HepG2 (cell line): ENCODE measurements around the gene WNT10A. TPM values are rescaled to one million over a fixed set of nuclear protein-coding genes. Genes with fewer than 3 reads are reported as not detected.

Source experiments
- ATAC-seq: fragments of 200-7000 bp; cut with Tn5 transposase; 3 replicates; pipeline ENCODE4 v1.9.1; 2020; ENCODE audit warnings: mild to moderate bottlenecking, moderate library complexity
- BruUV-seq: library from RNA; stranded (reverse); fragments of 400-500 nt; replicated peaks from 2 replicates; lab custom pipeline; 2021; lab: Mats Ljungman, UMichigan
- CTCF ChIA-PET: fragments of 300-600 bp; formaldehyde crosslinking; extraction: SDS; loops from one replicate; lab custom pipeline; 2021; ENCODE audit warnings: low total read pairs, inconsistent platforms, low intra/inter-chr PET ratio; lab: Yijun Ruan, JAX
- POLR2A ChIA-PET: fragments of 350-600 bp; sonication (Branson Sonifier 250); formaldehyde crosslinking; loops from one replicate; lab custom pipeline; 2020; ENCODE audit warnings: antibody characterized with exemption, inconsistent platforms; lab: Yijun Ruan, JAX
- DNase-seq: peaks from one replicate; pipeline ENCODE4 v3.0.0-alpha.2; 2015; ENCODE audit warnings: low spot score
- FAIRE-seq: peaks from 3 replicates; lab custom pipeline; 2011; peaks lifted over from hg19 to GRCh38; lab: Jason Lieb, UNC
- H2AFZ ChIP-seq: one replicate; pipeline ENCODE4 v1.6.1; 2011; ENCODE audit warnings: low read length, inconsistent platforms
- H3K27ac ChIP-seq: fragments of 300-600 bp; 3 replicates; pipeline ENCODE4 v1.8.0; 2011; ENCODE audit warnings: mixed run types, mild to moderate bottlenecking, mixed read lengths, low read length, inconsistent platforms; ENCODE audit not compliant: insufficient read depth; ENCODE audit errors: extremely low read length
- H3K27me3 ChIP-seq, 2 experiments: fragments of 200-600 bp in 1 of 2; 2 replicates in 1 of 2; 3 replicates in 1 of 2; pipeline versions ENCODE4 v1.6.0 to v1.8.0; 2011; ENCODE audit warnings: low read length in 2 of 2, mild to moderate bottlenecking in 2 of 2, moderate library complexity in 2 of 2, inconsistent platforms in 1 of 2; ENCODE audit not compliant: insufficient read depth in 2 of 2, control insufficient read depth in 1 of 2
- H3K36me3 ChIP-seq, 2 experiments: fragments of 200-600 bp in 1 of 2; replicated peaks in 1 of 2; 2 replicates in 1 of 2; 3 replicates in 1 of 2; pipeline versions ENCODE4 v1.5.1 to v1.8.0; 2011; ENCODE audit warnings: low read length in 2 of 2, inconsistent platforms in 1 of 2; ENCODE audit not compliant: insufficient read depth in 2 of 2, control insufficient read depth in 1 of 2
- H3K4me1 ChIP-seq: 2 replicates; pipeline ENCODE4 v1.5.1; 2012; ENCODE audit warnings: low read length, inconsistent platforms; ENCODE audit not compliant: insufficient read depth
- H3K4me2 ChIP-seq: 2 replicates; pipeline ENCODE4 v1.6.0; 2011; ENCODE audit warnings: low read depth, low read length, inconsistent platforms
- H3K4me3 ChIP-seq, 3 experiments: fragments of 200-600 bp in 1 of 3; sonication (generic), shearing (Covaris generic) in 1 of 3; replicated peaks in 1 of 3; 2 replicates each; pipeline ENCODE4 v1.5.1; 2011 to 2016; ENCODE audit warnings: low read length in 3 of 3, inconsistent platforms in 2 of 3, low read depth in 2 of 3, mild to moderate bottlenecking in 2 of 3, control low read depth in 1 of 3, mixed read lengths in 1 of 3; ENCODE audit not compliant: insufficient read depth in 1 of 3
- H3K79me2 ChIP-seq: one replicate; pipeline ENCODE4 v1.6.1; 2011; ENCODE audit warnings: low read length, inconsistent platforms; ENCODE audit not compliant: insufficient read depth
- H3K9ac ChIP-seq: 2 replicates; pipeline ENCODE4 v1.6.0; 2011; ENCODE audit warnings: mild to moderate bottlenecking, low read depth, low read length, inconsistent platforms; ENCODE audit not compliant: insufficient read depth
- H3K9me3 ChIP-seq: 2 replicates; pipeline ENCODE4 v1.5.1; 2012; ENCODE audit warnings: mild to moderate bottlenecking, low read length
- H4K20me1 ChIP-seq: 2 replicates; pipeline ENCODE4 v1.6.0; 2011; ENCODE audit warnings: inconsistent platforms, mild to moderate bottlenecking, low read length, moderate library complexity; ENCODE audit not compliant: insufficient read depth
- AGO1 ChIP-seq: fragments of 200-400 bp; formaldehyde crosslinking; IDR thresholded peaks from 2 replicates; pipeline ENCODE4 v1.6.1; 2017; ENCODE audit warnings: mild to moderate bottlenecking, low read depth, low read length, moderate library complexity; ENCODE audit not compliant: poor library complexity, severe bottlenecking
- DR1 ChIP-seq: sonication (generic); formaldehyde crosslinking; IDR thresholded peaks from 2 replicates; pipeline ENCODE4 v1.8.0; 2021; ENCODE audit warnings: mild to moderate bottlenecking, missing genetic modification reagents, inconsistent platforms
- IKZF5 ChIP-seq: IDR thresholded peaks from 2 replicates; pipeline ENCODE4 v1.6.1; 2018; ENCODE audit warnings: missing genetic modification reagents, mild to moderate bottlenecking, missing compliant biosample characterization
- MAFF ChIP-seq: IDR thresholded peaks from 2 replicates; pipeline ENCODE4 v1.6.1; 2011; ENCODE audit warnings: low read depth, low read length, improper control_type of control experiment
- MAFK ChIP-seq, 2 experiments: IDR thresholded peaks in 1 of 2; conservative IDR thresholded peaks in 1 of 2; 2 replicates each; pipeline ENCODE4 v1.6.1; 2011; ENCODE audit warnings: improper control_type of control experiment in 2 of 2, low read length in 2 of 2
- MNT ChIP-seq: fragments of 450-650 bp; IDR thresholded peaks from 2 replicates; pipeline ENCODE4 v1.6.1; 2016
- NBN ChIP-seq: fragments of 450-650 bp; conservative IDR thresholded peaks from 2 replicates; pipeline ENCODE4 v1.6.1; 2017
- RBM39 ChIP-seq: fragments of 200-400 bp; formaldehyde crosslinking; IDR thresholded peaks from one replicate; pipeline ENCODE4 v1.6.1; 2018; ENCODE audit warnings: antibody characterized with exemption, mild to moderate bottlenecking, low read depth, low read length; ENCODE audit not compliant: poor library complexity, severe bottlenecking
- SSRP1 ChIP-seq: IDR thresholded peaks from 2 replicates; pipeline ENCODE4 v1.6.1; 2016; ENCODE audit warnings: control low read depth
- TAF1 ChIP-seq: sonication (generic); formaldehyde crosslinking; IDR thresholded peaks from 2 replicates; pipeline ENCODE4 v1.4.0; 2020; ENCODE audit warnings: missing genetic modification reagents
- TFAP4 ChIP-seq: sonication (generic); IDR thresholded peaks from 2 replicates; pipeline ENCODE4 v1.6.1; 2016; ENCODE audit warnings: low read depth, borderline replicate concordance
- TFDP1 ChIP-seq: IDR thresholded peaks from 2 replicates; pipeline ENCODE4 v1.6.1; 2016; ENCODE audit warnings: missing compliant biosample characterization, missing genetic modification reagents, borderline replicate concordance
- ZNF207 ChIP-seq: fragments of 450-650 bp; IDR thresholded peaks from 2 replicates; pipeline ENCODE4 v1.6.1; 2016; ENCODE audit warnings: antibody characterized with exemption, borderline replicate concordance
- ZNF589 ChIP-seq: sonication (generic); formaldehyde crosslinking; conservative IDR thresholded peaks from 2 replicates; pipeline ENCODE4 v1.8.0; 2022; ENCODE audit warnings: mild to moderate bottlenecking, moderate library complexity, missing genetic modification reagents
- ZNF772 ChIP-seq: sonication (generic); formaldehyde crosslinking; IDR thresholded peaks from 2 replicates; pipeline ENCODE4 v1.5.0; 2020; ENCODE audit warnings: mild to moderate bottlenecking, missing genetic modification reagents
- WGBS: methylation state at CpG from one replicate; pipeline ENCODE4 v1.1.6; 2017; ENCODE audit warnings: low lambda C conversion rate; 5-methylcytosine and 5-hydroxymethylcytosine counted together
- in situ Hi-C: cut with HindIII; loops from 2 replicates; pipeline ENCODE4 v1.10.0; 2017; ENCODE audit warnings: low pct_unique_long_range_greater_than_20kb; ENCODE audit not compliant: extremely low pct_ligation_motif_present
- intact Hi-C: fragments of 100-400 bp; cut with micrococcal nuclease; formaldehyde crosslinking; loops from one replicate; pipeline ENCODE4 v1.10.0; 2022; ENCODE audit not compliant: unreplicated experiment
- polyA plus RNA-seq, 8 experiments: library from polyadenylated mRNA; depleted of rRNA in 3 of 8; stranded (reverse) in 7 of 8; unstranded in 1 of 8; fragments of >200 nt; fragmentation: Illumina TruSeq in 4 of 8; extraction: Trizol in 4 of 8; gene quantifications; 2 replicates each; pipeline versions ENCODE4 v1.2.1 to v1.2.3, GENCODE V29; 2011 to 2016; ENCODE audit warnings: low read depth in 4 of 8, missing spikeins in 1 of 8, mixed read lengths in 1 of 8; ENCODE audit not compliant: insufficient read depth in 1 of 8
- total RNA-seq, 5 experiments: library from RNA; depleted of rRNA; stranded (reverse); fragments of >200 nt; fragmentation: Illumina TruSeq; extraction: Trizol; gene quantifications; 2 replicates each; pipeline ENCODE4 v1.2.3, GENCODE V29; 2016; ENCODE audit warnings: low read depth in 1 of 5

Gene WNT10A
- total and polyA plus RNA-seq, 2 of the 13 experiments (the other 11 are each of a cell fraction or from before 2014, with no cell fraction given): 0.03 TPM; not detected in 1

- CTCF ChIA-PET: no interaction called here
- 95% methylated on average over 1 of the region's 1 CpG for WGBS
- no peak for FAIRE-seq
These were observed 39.9 kb downstream of the WNT10A start for GRCh38 chr2:218920504-218920903.

More at GRCh38 chr2:218920504-218920903, 39.9 kb downstream of the WNT10A start:
- Histone ChIP-seq H3K36me3 (no peaks in the 10 kb centered on the region), H3K27ac (no peak overlapping the region), H3K4me2 (no peak overlapping the region), H3K27me3 (no peaks in the 10 kb centered on the region), H3K4me1 (no peaks in the 10 kb centered on the region), H3K9ac (no peak overlapping the region), H3K79me2 (no peaks in the 10 kb centered on the region), H4K20me1 (no peaks in the 10 kb centered on the region), H3K4me3 (no peak overlapping the region), H2AFZ (no peak overlapping the region), H3K9me3 (peaks cover 9% of the 10 kb centered on the region)
- BruUV-seq: no TSS peak
- POLR2A ChIA-PET: no interaction called here
- ATAC-seq (no peak), DNase-seq (no peak)
- in situ Hi-C loops (no loop called here), intact Hi-C loops (no loop called here)
- TF ChIP-seq SSRP1 (CRISPR knock-in tag) (no peak), RBM39 (no peak), ZNF772 (no peak), TAF1 (no peak), MAFF (peak; percentile 55; the same call in 1 of the 2 replicates), MAFK (conservative IDR thresholded peaks at IDR 0.05 in 1 of 2, IDR thresholded peaks at IDR 0.05 in 1 of 2; ENCODE audit: low read length in 2 of 2) (peak in 1 of 2 experiments; percentile 65; a peak in 2 of 4 replicates), ZNF589 (CRISPR knock-in tag) (no peak), ZNF207 (no peak), AGO1 (no peak), IKZF5 (CRISPR knock-in tag) (no peak), TFAP4 (no peak), DR1 (CRISPR knock-in tag) (no peak), MNT (no peak), TFDP1 (CRISPR knock-in tag) (no peak), NBN (no peak)
